OCI-LY7 (cell line): ENCODE results near the gene C17orf113.

Experiments
- CTCF ChIP-seq: fragments of 200-600 bp; sonication (generic); conservative IDR thresholded peaks from 2 replicates; pipeline ENCODE4 v1.5.1; 2014; ENCODE audit warnings: mild to moderate bottlenecking, antibody characterized with exemption, low read length, moderate library complexity, mixed read lengths
- EZH2phosphoT487 ChIP-seq: fragments of 200-600 bp; sonication (generic); IDR thresholded peaks from 2 replicates; pipeline ENCODE4 v1.6.1; 2018; ENCODE audit warnings: low read depth, borderline replicate concordance, mild to moderate bottlenecking, mixed run types, antibody characterized with exemption, low read length, moderate library complexity, mixed read lengths

- TF ChIP-seq CTCF (no peak), EZH2phosphoT487 (no peak)
These were observed 21.4 kb upstream of the C17orf113 start for GRCh38 chr17:42071810-42072209.
